ENCODE results near the gene C1QL2. TPM values are rescaled to one million over a fixed set of nuclear protein-coding genes. Genes with fewer than 3 reads are reported as not detected.

Gene C1QL2
- total RNA-seq, 2 donors from 2014 or later: not detected

DNA sequence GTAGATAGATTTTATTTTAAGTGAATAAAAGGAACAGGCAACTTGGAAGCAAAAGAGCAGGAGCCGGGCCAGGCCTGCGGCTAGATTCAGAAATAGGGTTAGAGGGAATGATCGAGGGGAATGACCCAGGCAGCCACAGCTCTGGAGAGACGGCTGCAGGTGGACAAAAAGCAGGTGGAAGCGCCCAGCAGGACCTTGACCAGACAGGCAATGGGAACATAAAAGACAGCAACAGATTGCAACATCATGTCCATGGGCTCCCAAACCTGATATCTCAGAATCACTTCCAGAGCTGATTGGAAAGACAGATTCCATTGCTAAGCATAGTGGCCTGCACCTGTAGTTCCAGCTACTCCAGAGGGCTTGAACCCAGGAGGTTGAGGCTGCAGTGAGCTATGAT lies 36.5 kb upstream of the C1QL2 start:
- no peaks in the 10 kb centered on the region for H3K9me3 ChIP-seq (ENCODE audit: control insufficient read depth, low read length, poor library complexity, severe bottlenecking)
- peaks cover 43% of the 10 kb centered on the region for H3K27me3 Mint-ChIP-seq
- DNase-seq: no peak
- ATAC-seq: no peak
- H3K27ac Mint-ChIP-seq: no peak overlapping the region
- H3K36me3 Mint-ChIP-seq (ENCODE audit: low read depth): no peaks in the 10 kb centered on the region
- H3K4me3 Mint-ChIP-seq: no peak overlapping the region
- H3K4me1 Mint-ChIP-seq: no peaks in the 10 kb centered on the region

DNA sequence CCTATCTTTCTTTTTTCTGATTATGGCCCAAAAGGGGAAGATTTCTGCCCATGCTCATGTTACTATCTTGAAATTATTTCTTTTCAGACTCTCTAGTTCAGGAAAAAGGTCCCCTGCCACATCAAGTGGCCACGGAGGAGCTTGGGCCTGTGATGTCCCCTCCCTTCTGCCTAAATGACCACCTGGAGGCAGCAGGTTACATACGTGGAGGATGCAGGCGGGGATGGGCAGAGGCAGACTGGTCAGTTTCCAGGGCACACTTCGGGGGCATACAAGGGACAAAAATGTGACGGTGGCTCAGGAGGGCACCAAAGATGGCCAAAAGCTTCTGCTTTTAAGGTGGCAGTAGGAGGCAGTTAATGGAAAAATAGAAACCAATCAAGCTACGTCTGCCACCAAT lies 34.3 kb upstream of the C1QL2 start:
- Mint-ChIP-seq H3K36me3 (ENCODE audit: low read depth) (no peaks in the 10 kb centered on the region), H3K27me3 (peaks cover 30% of the 10 kb centered on the region), H3K27ac (no peak overlapping the region), H3K4me1 (no peaks in the 10 kb centered on the region), H3K4me3 (no peak overlapping the region)
- no peak for ATAC-seq
- no peak for DNase-seq
- no peaks in the 10 kb centered on the region for H3K9me3 ChIP-seq (ENCODE audit: control insufficient read depth, low read length, poor library complexity, severe bottlenecking)

DNA sequence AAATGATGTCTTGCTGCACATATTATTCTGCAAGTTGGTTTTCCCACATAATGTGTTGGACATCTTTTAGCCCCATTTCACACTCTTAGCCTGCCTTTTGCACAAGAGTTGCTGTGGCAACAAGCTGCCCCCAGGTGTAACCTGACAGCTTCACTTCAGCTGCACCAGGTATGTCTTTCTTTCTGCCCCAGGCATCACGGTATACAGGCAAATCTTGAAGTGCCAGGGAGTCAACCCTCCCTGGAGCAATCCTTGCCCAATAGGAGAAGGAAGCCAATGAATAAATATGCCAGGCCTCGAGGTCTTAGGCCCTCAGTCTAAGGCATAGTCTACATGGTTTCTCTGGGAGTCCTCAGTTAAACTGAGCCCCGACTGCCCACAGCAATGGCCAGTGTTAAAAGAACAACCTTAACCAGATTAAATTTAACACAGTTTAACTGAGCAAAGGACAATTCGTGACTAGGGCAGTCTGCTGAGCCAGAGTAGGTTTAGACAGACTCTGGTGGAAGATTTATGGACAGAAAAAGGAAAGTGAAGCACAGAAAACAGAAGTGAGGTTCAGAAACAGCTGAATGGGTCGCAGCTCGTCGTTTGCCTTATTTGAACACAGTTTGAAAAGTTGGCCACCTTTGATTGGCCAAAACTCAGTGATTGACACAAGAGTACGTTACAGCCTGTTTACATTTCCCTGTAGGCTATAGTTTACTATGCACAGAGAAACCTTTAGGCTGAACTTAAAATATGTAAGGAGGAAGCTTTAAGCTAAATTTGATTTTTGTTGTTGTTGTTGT lies 32.0 kb upstream of the C1QL2 start:
- no peaks in the 10 kb centered on the region for H3K36me3 Mint-ChIP-seq (ENCODE audit: low read depth)
- no peak for DNase-seq
- H3K4me3 Mint-ChIP-seq: no peak overlapping the region
- peaks cover 31% of the 10 kb centered on the region for H3K27me3 Mint-ChIP-seq
- no peak for ATAC-seq
- no peaks in the 10 kb centered on the region for H3K9me3 ChIP-seq (ENCODE audit: control insufficient read depth, low read length, poor library complexity, severe bottlenecking)
- H3K27ac Mint-ChIP-seq: no peak overlapping the region
- no peaks in the 10 kb centered on the region for H3K4me1 Mint-ChIP-seq

DNA sequence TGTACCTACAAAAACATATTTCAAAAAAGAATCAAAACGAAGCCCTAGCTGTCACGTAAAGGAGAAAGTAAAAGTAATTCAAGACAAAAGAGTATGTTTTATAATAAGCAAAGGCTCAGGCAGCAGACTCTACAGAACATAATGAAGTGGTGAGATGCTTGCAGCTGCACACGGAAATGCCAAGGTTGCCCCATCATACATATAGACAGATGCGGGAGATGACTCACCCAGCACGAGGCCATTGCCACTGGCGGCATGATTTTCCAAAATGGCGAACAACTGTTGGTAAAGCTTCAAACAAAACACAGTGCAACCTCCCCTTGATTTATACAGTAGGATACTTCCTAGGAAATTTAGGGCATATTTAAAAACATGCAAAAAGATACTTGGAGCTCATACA lies 26.0 kb upstream of the C1QL2 start:
- H3K36me3 Mint-ChIP-seq (ENCODE audit: low read depth): no peaks in the 10 kb centered on the region

DNA sequence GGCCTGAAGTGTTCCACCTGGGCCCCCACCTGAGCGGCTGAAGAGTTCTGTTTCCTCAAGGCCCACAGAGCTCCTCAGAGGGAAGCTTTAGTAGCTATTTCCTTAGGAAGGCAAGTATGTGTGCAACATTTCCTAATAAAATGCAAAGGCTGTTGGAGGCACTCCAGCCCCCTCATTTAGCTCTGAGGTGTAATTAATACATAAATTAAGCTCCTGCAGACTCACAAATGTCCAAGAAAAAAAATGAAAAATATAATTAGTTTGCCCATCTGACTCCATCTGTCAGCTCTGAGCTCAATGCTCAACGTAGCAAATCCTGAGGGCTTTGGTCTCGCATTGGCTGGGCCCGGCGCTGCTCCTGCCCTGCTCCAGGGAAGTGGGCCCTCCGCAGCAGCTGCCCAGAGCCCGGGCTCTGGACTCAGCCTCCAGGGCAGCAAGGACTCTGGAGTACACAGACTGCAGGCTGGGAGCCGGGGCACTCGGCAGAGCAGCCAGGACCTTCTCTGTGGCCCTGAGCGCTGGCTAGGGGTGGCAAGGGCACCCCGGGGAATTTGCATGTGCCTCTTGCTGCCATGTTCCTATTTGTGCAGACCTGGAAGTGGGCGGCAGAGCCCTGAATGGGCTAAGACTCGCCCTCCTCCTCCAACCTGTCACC lies 23.4 kb upstream of the C1QL2 start:
- ATAC-seq (no peak), DNase-seq (no peak)
- Mint-ChIP-seq H3K4me3 (no peak overlapping the region), H3K36me3 (ENCODE audit: low read depth) (no peaks in the 10 kb centered on the region), H3K27me3 (peaks cover 22% of the 10 kb centered on the region), H3K4me1 (no peaks in the 10 kb centered on the region), H3K27ac (no peak overlapping the region)
- no peaks in the 10 kb centered on the region for H3K9me3 ChIP-seq (ENCODE audit: control insufficient read depth, low read length, poor library complexity, severe bottlenecking)

More for the DNA sequence above, 26.0 kb upstream of the C1QL2 start:
- Mint-ChIP-seq H3K27me3 (peaks cover 17% of the 10 kb centered on the region), H3K4me1 (no peaks in the 10 kb centered on the region), H3K4me3 (no peak overlapping the region), H3K27ac (no peak overlapping the region)
- ATAC-seq: no peak
- no peak for DNase-seq
- H3K9me3 ChIP-seq (ENCODE audit: control insufficient read depth, low read length, poor library complexity, severe bottlenecking): no peaks in the 10 kb centered on the region

DNA sequence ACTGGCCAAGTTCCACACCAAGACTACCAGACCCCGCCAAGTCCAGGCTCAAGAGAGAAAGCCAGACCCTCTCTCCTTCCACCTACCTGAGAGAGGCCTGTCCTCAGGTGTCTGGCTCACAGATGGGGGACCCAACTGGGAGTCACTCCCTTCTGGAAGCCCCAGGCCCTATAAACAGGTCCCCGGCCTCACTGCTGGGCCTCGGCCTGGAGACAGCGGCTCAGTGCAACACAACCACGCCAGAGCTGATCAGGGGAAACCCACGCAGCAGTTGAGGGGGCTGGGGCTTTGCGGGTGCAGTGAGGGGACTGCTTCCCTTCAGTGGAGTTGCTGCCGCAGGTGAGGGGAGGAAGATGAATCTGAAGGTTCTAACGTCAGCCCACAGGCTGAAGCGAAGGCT lies 22.8 kb upstream of the C1QL2 start:
- Mint-ChIP-seq H3K27me3 (peaks cover 20% of the 10 kb centered on the region), H3K4me1 (no peaks in the 10 kb centered on the region), H3K36me3 (ENCODE audit: low read depth) (no peaks in the 10 kb centered on the region), H3K27ac (no peak overlapping the region), H3K4me3 (no peak overlapping the region)
- no peaks in the 10 kb centered on the region for H3K9me3 ChIP-seq (ENCODE audit: control insufficient read depth, low read length, poor library complexity, severe bottlenecking)
- DNase-seq (no peak), ATAC-seq (no peak)

DNA sequence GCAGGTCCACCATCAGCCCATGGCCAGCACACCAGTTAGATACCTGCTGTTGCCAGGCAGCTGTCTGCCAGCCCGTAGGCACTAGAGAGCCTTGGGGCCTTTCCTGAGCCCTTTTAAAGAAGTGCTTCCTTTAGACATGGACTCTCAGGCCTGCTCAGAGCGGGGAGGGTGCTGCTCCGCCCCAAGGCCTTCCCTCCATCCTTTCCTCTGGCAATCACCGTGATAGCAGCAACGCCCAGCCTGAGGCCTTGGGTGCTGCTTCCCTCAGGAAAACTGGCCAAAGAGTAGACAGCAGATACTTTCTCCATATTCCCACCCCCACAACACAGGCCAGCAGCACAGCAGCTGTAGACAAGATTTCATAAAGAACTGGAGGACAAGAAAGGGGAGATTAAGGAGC lies 22.3 kb upstream of the C1QL2 start:
- Mint-ChIP-seq H3K36me3 (ENCODE audit: low read depth) (no peaks in the 10 kb centered on the region), H3K27me3 (peaks cover 15% of the 10 kb centered on the region), H3K27ac (no peak overlapping the region), H3K4me1 (no peaks in the 10 kb centered on the region), H3K4me3 (no peak overlapping the region)
- ATAC-seq (no peak), DNase-seq (no peak)
- H3K9me3 ChIP-seq (ENCODE audit: control insufficient read depth, low read length, poor library complexity, severe bottlenecking): no peaks in the 10 kb centered on the region

DNA sequence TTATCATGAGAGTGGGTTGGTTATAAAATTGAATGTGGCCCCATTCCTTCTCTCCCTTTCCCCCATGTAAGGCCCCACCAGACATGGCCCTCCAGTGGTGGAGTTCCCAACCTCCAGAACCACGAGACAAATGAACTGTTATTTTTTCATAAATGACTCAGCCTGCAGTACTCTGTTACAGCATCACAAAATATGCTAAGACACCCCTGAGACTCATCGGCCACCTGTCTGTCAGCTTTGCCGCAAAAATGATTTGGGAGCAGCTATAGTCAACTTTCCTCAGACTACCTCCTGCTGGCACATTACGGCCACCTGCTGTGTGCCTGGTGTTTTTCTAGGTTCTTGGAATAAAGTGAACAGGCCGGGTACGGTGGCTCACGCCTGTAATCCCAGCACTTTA lies 21.4 kb upstream of the C1QL2 start:
- Mint-ChIP-seq H3K27ac (no peak overlapping the region), H3K4me3 (no peak overlapping the region), H3K27me3 (peaks cover 14% of the 10 kb centered on the region), H3K4me1 (no peaks in the 10 kb centered on the region), H3K36me3 (ENCODE audit: low read depth) (no peaks in the 10 kb centered on the region)
- H3K9me3 ChIP-seq (ENCODE audit: control insufficient read depth, low read length, poor library complexity, severe bottlenecking): no peaks in the 10 kb centered on the region
- ATAC-seq (no peak), DNase-seq (no peak)

DNA sequence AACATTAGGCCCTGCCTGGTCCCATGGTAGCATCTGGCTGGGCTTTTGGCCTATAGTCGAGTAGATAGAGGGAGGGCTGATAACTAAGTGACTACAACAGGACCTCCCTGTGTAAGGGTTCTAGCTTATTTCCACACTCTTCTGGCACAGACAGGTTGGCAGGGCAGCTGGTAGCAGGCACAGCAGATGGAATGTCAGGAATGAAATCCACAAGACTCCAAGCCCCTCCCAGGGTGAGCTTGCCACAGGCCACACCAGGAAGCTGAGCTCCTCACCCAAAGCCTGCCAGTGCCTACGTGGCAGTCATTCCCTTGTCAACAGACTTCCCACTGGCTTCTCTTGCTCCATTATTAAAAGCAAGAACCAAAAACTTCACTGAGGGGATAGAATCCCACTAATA lies 20.7 kb upstream of the C1QL2 start:
- Mint-ChIP-seq H3K4me1 (no peaks in the 10 kb centered on the region), H3K27me3 (peaks cover 19% of the 10 kb centered on the region), H3K27ac (no peak overlapping the region), H3K36me3 (ENCODE audit: low read depth) (no peaks in the 10 kb centered on the region), H3K4me3 (no peak overlapping the region)
- ATAC-seq (no peak), DNase-seq (no peak)
- H3K9me3 ChIP-seq (ENCODE audit: control insufficient read depth, low read length, poor library complexity, severe bottlenecking): no peaks in the 10 kb centered on the region

DNA sequence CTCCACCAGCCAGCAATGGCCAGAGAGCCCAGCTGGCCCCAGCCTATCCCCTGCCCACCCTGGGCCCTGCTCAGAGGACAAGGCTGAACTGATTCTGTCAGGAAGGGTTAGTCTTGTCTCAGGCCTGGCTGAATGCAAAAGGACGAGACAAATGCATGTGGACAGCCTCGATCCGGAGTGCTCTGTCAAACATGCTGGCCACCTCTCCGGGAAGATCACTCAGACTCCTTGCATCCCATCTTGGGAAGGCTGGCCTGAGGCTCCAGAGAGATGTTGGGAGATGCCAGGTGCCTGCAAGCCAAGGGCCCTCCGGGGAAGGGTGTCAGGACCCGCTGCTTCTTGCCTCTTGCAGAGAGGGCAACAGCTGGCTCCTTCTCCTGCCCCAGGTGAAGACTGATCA lies 20.2 kb upstream of the C1QL2 start:
- no peaks in the 10 kb centered on the region for H3K9me3 ChIP-seq (ENCODE audit: control insufficient read depth, low read length, poor library complexity, severe bottlenecking)
- no peak overlapping the region for H3K27ac Mint-ChIP-seq
- DNase-seq (no peak), ATAC-seq (no peak)
- H3K36me3 Mint-ChIP-seq (ENCODE audit: low read depth): no peaks in the 10 kb centered on the region
- H3K27me3 Mint-ChIP-seq: peaks cover 19% of the 10 kb centered on the region
- H3K4me1 Mint-ChIP-seq: no peaks in the 10 kb centered on the region
- no peak overlapping the region for H3K4me3 Mint-ChIP-seq

DNA sequence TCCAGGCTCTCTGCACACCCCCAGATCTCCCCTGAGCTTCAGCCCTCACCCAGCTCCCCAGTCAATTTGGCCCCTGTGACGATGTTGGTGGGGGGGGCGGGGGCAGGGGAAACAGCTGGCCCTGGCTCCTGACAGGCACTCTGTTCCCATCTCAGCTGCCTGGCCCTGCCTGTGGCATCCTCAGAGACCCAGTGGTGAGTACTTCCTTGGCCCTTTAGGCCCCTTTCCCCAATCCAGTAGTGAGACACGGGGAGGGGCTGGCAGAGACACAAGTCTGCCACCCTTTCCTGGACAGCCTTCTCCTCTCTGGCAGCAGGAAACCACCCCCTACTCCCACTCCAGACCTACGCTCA lies 19.3 kb upstream of the C1QL2 start:
- Mint-ChIP-seq H3K36me3 (ENCODE audit: low read depth) (no peaks in the 10 kb centered on the region), H3K27me3 (peaks cover 19% of the 10 kb centered on the region), H3K27ac (no peak overlapping the region), H3K4me3 (no peak overlapping the region), H3K4me1 (no peaks in the 10 kb centered on the region)
- no peak for ATAC-seq
- no peaks in the 10 kb centered on the region for H3K9me3 ChIP-seq (ENCODE audit: control insufficient read depth, low read length, poor library complexity, severe bottlenecking)
- DNase-seq: no peak

DNA sequence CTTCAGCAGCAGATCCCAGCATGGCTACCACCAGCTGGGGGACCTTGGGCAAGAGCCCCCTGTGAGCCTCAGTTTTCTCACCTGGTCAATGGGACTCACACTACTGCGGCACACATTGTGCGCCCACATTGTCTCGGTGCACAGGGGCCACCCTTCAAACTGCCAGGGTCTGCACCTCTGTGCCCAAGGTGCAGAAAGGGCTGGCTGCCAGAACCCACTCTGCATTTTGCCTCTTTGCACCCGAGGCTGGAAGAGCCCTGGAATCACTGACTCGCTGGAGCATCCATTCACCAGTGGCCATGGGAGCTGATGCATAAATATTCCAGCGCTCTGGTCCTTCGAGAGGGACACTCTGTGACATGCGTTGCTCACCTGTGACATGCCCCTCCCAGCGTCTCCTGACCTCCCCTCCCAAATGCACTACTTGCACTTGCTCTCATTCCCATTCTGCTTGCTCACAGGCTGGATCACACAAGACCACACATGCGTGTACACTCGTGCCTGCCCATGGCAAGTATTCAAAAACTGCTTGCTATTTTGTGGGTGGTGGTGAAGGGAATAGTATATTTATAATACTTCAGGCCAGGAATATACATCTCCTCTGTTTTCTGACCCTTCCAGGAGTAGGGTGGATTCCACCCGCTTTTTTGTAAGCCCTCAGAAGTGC lies 18.8 kb upstream of the C1QL2 start:
- no peaks in the 10 kb centered on the region for H3K9me3 ChIP-seq (ENCODE audit: control insufficient read depth, low read length, poor library complexity, severe bottlenecking)
- ATAC-seq (no peak), DNase-seq (no peak)
- H3K27ac Mint-ChIP-seq: no peak overlapping the region
- H3K4me3 Mint-ChIP-seq: no peak overlapping the region
- H3K36me3 Mint-ChIP-seq (ENCODE audit: low read depth): no peaks in the 10 kb centered on the region
- H3K4me1 Mint-ChIP-seq: no peaks in the 10 kb centered on the region
- H3K27me3 Mint-ChIP-seq: peaks cover 19% of the 10 kb centered on the region

DNA sequence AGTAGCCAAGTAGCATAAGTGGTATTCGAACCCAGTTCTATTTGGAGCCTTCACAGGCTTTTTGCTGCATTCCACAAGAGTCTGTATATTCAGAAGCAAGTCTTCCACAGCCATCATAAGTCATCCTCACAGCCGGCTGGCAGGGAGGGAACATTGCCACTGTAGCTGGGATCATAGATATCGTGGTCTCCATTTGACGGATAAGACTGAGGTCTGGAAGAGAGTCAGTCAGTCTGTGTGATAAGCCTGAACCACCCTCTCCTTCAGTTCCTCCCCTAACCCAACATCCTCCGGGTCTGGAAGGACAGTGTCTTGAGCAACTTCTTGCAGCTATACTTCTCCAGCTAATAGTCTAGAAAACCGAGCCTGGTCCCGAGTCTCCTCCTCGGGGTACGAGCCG lies 17.0 kb upstream of the C1QL2 start:
- no peak for DNase-seq
- H3K9me3 ChIP-seq (ENCODE audit: control insufficient read depth, low read length, poor library complexity, severe bottlenecking): no peaks in the 10 kb centered on the region
- ATAC-seq: no peak
- H3K27me3 Mint-ChIP-seq: peaks cover 11% of the 10 kb centered on the region
- no peak overlapping the region for H3K4me3 Mint-ChIP-seq
- H3K36me3 Mint-ChIP-seq (ENCODE audit: low read depth): no peaks in the 10 kb centered on the region
- no peak overlapping the region for H3K27ac Mint-ChIP-seq
- H3K4me1 Mint-ChIP-seq: no peaks in the 10 kb centered on the region

DNA sequence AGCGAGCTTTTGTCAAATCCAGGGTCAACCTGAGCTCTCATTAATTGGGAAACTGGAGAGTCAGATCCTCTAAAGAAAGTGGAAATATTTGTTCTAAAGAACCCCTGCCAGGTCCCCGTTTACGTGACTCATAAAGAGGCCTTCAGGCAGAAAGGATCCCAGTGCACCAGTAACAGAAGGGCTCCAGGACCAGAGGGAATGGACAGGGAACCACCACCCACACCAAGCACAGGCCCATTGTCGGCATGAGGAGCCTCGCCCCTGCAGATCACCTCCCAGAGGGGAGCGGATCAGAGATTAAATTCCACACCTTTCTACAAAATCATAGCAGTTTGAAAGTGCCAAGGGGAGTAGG lies 16.4 kb upstream of the C1QL2 start:
- Mint-ChIP-seq H3K4me1 (no peaks in the 10 kb centered on the region), H3K36me3 (ENCODE audit: low read depth) (no peaks in the 10 kb centered on the region), H3K27ac (no peak overlapping the region), H3K4me3 (no peak overlapping the region), H3K27me3 (peaks cover 11% of the 10 kb centered on the region)
- H3K9me3 ChIP-seq (ENCODE audit: control insufficient read depth, low read length, poor library complexity, severe bottlenecking): no peaks in the 10 kb centered on the region
- DNase-seq: no peak
- ATAC-seq: no peak

Data from T-helper 17 cell (primary cell).